AG09309 (cell line): ENCODE data around the gene RNF223.
"Not testable (repeated sequence)": the region's sequence is repeated elsewhere in the genome, so short reads cannot be mapped to it uniquely, and the experiment has no call there.

Source experiments
- DNase-seq: peaks from one replicate; pipeline ENCODE4 v3.0.0-alpha.2; 2010; ENCODE audit warnings: low read depth
- H3K4me3 ChIP-seq: 2 replicates; pipeline ENCODE4 v1.5.1; 2011; ENCODE audit warnings: mild to moderate bottlenecking, low read depth, low read length, moderate library complexity; ENCODE audit not compliant: control insufficient read depth
- CTCF ChIP-seq: IDR thresholded peaks from 2 replicates; pipeline ENCODE4 v1.5.1; 2011; ENCODE audit warnings: mild to moderate bottlenecking, low read depth, low read length, inconsistent platforms; ENCODE audit not compliant: insufficient read depth, control insufficient read depth; ENCODE audit errors: missing control alignments

RNF223 gene

GRCh38 chr1:1066403-1067283 lies 7.5 kb downstream of the RNF223 start:
- no peak for DNase-seq
- no peak overlapping the region for H3K4me3 ChIP-seq
- no peak for TF ChIP-seq CTCF

DNA sequence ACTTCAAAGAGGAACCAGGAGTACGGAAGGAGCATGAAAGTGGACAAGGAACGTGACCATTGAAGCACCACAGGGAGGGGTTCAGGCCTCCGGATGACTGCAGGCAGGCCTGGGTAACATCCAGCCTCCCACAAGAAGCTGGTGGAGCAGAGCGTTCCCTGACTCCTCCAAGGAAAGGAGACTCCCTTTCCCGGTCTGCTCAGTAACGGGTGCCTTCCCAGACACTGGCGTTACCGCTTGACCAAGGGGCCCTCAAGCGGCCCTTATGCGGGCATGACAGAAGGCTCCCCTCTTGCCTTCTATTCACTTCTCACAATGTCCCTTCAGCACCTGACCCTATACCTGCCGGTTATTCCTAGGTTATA lies 8.2 kb downstream of the RNF223 start:
- H3K4me3 ChIP-seq, DNase-seq: not testable (repeated sequence)

DNA sequence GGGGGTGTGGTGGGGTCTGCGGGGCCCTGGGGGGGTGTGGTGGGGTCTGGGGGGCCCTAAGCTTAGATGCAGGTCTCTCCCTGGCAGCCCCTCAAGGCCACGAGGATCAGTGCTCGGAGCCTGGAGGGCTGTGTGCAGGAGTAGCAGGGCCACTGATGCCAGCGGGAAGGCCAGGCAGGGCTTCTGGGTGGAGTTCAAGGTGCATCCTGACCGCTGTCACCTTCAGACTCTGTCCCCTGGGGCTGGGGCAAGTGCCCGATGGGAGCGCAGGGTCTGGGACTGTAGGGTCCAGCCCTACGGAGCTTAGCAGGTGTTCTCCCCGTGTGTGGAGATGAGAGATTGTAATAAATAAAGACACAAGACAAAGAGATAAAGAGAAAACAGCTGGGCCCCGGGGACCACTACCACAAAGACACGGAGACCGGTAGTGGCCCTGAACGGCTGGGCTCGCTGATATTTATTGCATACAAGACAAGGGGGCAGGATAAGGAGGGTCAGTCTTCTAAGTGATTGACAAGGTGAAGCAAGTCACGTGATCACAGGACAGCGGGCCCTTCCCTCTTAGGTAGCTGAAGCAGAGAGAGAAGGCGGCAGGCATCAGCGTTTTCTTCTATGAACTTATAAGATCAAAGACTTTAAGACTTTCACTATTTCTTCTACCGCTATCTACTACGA lies 8.7 kb downstream of the RNF223 start:
- no peak for DNase-seq
- TF ChIP-seq CTCF, result no peak
- H3K4me3 ChIP-seq, result no peak overlapping the region

DNA sequence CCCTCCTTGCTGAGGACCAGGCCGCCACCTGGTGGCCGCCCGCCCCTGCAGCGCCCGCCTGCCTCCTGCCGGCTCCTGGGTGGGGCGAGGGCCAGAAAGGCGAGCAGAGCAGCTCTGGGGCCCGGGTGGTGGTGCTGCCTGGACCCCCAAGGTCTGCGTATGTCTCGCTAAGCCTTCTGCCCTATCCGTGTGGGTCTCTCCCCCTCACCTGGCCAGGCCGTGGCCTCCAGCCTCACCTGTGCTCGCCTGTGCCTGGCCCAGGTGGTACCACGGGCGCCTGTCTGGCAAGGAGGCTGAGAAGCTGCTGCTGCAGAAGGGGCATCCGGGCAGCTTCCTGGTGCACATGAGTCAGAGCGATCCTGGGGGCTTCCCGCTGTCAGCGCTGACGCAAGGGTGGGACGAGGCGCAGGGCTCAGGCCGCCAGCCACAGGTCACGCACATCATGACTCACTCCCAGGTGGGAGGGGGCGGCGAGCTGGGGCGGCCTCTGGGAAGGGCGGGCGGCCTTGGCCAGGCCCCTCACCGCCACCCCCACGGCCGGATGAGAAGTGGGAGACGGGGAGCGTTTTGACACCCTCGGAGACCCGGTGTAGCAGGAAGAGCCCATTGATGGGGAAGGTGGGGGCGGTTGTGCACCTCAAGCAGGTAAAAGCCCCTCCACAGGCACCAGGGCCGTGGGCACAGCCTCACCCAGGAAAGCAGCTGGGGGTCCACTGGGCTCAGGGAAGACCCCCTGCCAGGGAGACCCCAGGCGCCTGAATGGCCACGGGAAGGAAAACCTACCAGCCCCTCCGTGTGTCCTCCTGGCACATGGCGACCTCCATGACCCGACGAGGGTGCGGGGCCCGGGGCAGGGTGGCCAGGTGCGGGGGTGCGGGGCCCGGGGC lies 9.9 kb downstream of the RNF223 start:
- no peak overlapping the region for H3K4me3 ChIP-seq
- DNase-seq, result peak; percentile 42
- TF ChIP-seq CTCF, result peak; percentile 73

DNA sequence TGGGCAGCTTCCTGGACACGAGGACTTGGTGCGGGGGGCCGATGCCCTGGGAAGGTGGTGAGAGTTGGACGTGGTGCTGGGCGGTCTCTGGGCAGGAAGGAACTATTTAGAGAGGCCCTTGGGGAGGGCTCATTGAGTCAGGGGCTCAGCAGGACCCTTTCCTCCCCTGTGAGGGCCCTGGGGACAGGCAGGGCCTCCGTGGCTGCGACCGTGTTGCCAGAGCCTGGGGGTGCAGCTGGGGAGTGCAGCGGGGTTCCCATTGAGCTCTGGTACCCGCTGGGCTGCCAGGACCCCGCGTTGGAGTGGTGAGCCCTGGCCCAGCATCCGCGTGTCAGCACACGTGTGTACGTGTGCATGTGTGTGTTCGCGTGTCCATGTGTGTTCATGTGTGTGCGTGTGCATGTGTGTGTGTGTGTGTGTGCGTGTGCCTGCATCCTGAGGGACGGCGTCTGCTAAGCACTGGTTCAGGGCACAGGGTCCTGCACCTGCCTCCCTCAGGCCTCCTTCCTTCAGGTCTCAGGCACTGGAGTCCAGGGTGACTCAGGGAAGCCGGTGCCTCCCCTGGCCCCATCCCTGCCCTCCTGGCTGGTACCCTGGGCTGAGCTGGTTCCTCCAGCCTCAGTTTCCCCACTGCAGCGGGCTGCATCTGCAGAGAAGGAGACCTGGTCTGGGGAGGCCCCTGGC lies 10.7 kb downstream of the RNF223 start:
- no peak for TF ChIP-seq CTCF
- H3K4me3 ChIP-seq, result no peak overlapping the region
- no peak for DNase-seq

GRCh38 chr1:1062348-1063163 lies 11.6 kb downstream of the RNF223 start:
- H3K4me3 ChIP-seq, result no peak overlapping the region
- DNase-seq, result no peak
- no peak for TF ChIP-seq CTCF
